ENCODE measurements around the gene CELA2A.
"Not testable (repeated sequence)": the region's sequence is repeated elsewhere in the genome, so short reads cannot be mapped to it uniquely, and the experiment has no call there.

- not testable (repeated sequence) for TF ChIP-seq ZBTB33 (CRISPR knock-in tag; IDR thresholded peaks at IDR 0.05); ETS2 (tag; IDR thresholded peaks at IDR 0.05; ENCODE audit: borderline replicate concordance, poor library complexity, severe bottlenecking); ARHGAP35 (IDR thresholded peaks at IDR 0.05; ENCODE audit: partially characterized antibody); THRAP3 (IDR thresholded peaks at IDR 0.05; ENCODE audit: borderline replicate concordance); IFI16 (CRISPR knock-in tag; IDR thresholded peaks at IDR 0.05); HIVEP1 (CRISPR knock-in tag; IDR thresholded peaks at IDR 0.05); MEIS2 (IDR thresholded peaks at IDR 0.05; ENCODE audit: partially characterized antibody)
Observed at GRCh38 chr1:15514557-15514956, 58.0 kb downstream of the CELA2A start.

Measured in K562 (cell line).